CD14-positive monocyte (primary cell): ENCODE data around the gene NKD2. TPM values are rescaled to one million over a fixed set of nuclear protein-coding genes. Genes with fewer than 3 reads are reported as not detected.

Experiments used
- DNase-seq, 3 donors: peaks; one replicate each; pipeline ENCODE4 v3.0.0-alpha.2; 2011 to 2022
- H2AFZ ChIP-seq: 2 replicates; pipeline ENCODE4 v1.6.0; 2012; ENCODE audit warnings: mild to moderate bottlenecking, low read depth, low read length, inconsistent platforms; ENCODE audit not compliant: insufficient read depth, poor library complexity, severe bottlenecking
- H3K27ac ChIP-seq, 2 donors: 1 replicate in 1 of 2; 2 replicates in 1 of 2; pipeline ENCODE4 v1.5.1; 2012 to 2013; ENCODE audit warnings: low read length in 2 of 2, control low read depth in 1 of 2, inconsistent platforms in 1 of 2, low read depth in 1 of 2, mild to moderate bottlenecking in 1 of 2
- H3K27me3 ChIP-seq, 2 donors: one replicate each; pipeline versions ENCODE4 v1.6.0 to v1.6.1; 2011 to 2013; ENCODE audit warnings: low read length in 2 of 2; ENCODE audit not compliant: control insufficient read depth in 2 of 2, insufficient read depth in 2 of 2
- H3K36me3 ChIP-seq, 2 donors: replicated peaks in 1 of 2; 1 replicate in 1 of 2; 2 replicates in 1 of 2; pipeline versions ENCODE4 v1.5.1 to v1.6.1; 2012 to 2013; ENCODE audit warnings: low read length in 2 of 2, control low read depth in 1 of 2, inconsistent platforms in 1 of 2, mild to moderate bottlenecking in 1 of 2; ENCODE audit not compliant: insufficient read depth in 2 of 2, control insufficient read depth in 1 of 2
- H3K4me1 ChIP-seq, 2 donors: 1 replicate in 1 of 2; 2 replicates in 1 of 2; pipeline versions ENCODE4 v1.5.1 to v1.6.1; 2012 to 2013; ENCODE audit warnings: low read length in 2 of 2, control low read depth in 1 of 2, inconsistent platforms in 1 of 2, mild to moderate bottlenecking in 1 of 2, moderate library complexity in 1 of 2; ENCODE audit not compliant: insufficient read depth in 2 of 2, control insufficient read depth in 1 of 2
- H3K4me2 ChIP-seq: replicated peaks from 2 replicates; pipeline ENCODE3; 2012; ENCODE audit warnings: low read length, moderate library complexity, mild to moderate bottlenecking; ENCODE audit not compliant: poor library complexity, severe bottlenecking; ENCODE audit errors: extremely low read depth
- H3K4me3 ChIP-seq, 3 experiments: fragments of 200-600 bp in 1 of 3; sonication (generic) in 1 of 3; replicated peaks in 1 of 3; 1 replicate in 2 of 3; 2 replicates in 1 of 3; pipeline ENCODE4 v1.5.1; 2011 to 2013; ENCODE audit warnings: low read length in 3 of 3, mild to moderate bottlenecking in 3 of 3, control low read depth in 2 of 3, low read depth in 2 of 3, inconsistent platforms in 1 of 3, moderate library complexity in 1 of 3
- H3K79me2 ChIP-seq: 2 replicates; pipeline ENCODE4 v1.6.0; 2012; ENCODE audit warnings: mild to moderate bottlenecking, control low read depth, inconsistent platforms, low read length, moderate library complexity; ENCODE audit not compliant: insufficient read depth
- H3K9ac ChIP-seq: 2 replicates; pipeline ENCODE4 v1.6.0; 2017; ENCODE audit warnings: low read length, mild to moderate bottlenecking; ENCODE audit not compliant: insufficient read depth, poor library complexity, severe bottlenecking
- H3K9me3 ChIP-seq, 2 donors: replicated peaks in 1 of 2; 1 replicate in 1 of 2; 2 replicates in 1 of 2; pipeline versions ENCODE4 v1.5.1 to v1.6.1; 2012 to 2013; ENCODE audit warnings: low read length in 2 of 2, control low read depth in 1 of 2; ENCODE audit not compliant: control insufficient read depth in 1 of 2, insufficient read depth in 1 of 2
- H4K20me1 ChIP-seq: 2 replicates; pipeline ENCODE4 v1.6.0; 2012; ENCODE audit warnings: mild to moderate bottlenecking, low read length, control low read depth, moderate library complexity; ENCODE audit not compliant: insufficient read depth
- H3K27ac Mint-ChIP-seq, 7 donors: one replicate each; pipeline ENCODE4 v1.8.0; 2020; ENCODE audit warnings: mild to moderate bottlenecking in 7 of 7, mixed read lengths in 7 of 7, moderate library complexity in 6 of 7, inconsistent platforms in 2 of 7
- H3K27me3 Mint-ChIP-seq, 3 donors: one replicate each; pipeline ENCODE4 v1.8.0; 2021 to 2022; ENCODE audit warnings: low read depth in 3 of 3, mild to moderate bottlenecking in 3 of 3, mixed read lengths in 3 of 3, moderate library complexity in 3 of 3, inconsistent platforms in 1 of 3
- H3K36me3 Mint-ChIP-seq, 2 donors: one replicate each; pipeline ENCODE4 v1.8.0; 2020; ENCODE audit warnings: mixed read lengths in 2 of 2, inconsistent platforms in 1 of 2, mild to moderate bottlenecking in 1 of 2
- H3K4me1 Mint-ChIP-seq: one replicate; pipeline ENCODE4 v1.8.0; 2020; ENCODE audit warnings: mild to moderate bottlenecking, mixed read lengths
- H3K4me3 Mint-ChIP-seq, 2 donors: one replicate each; pipeline ENCODE4 v1.8.0; 2020; ENCODE audit warnings: mild to moderate bottlenecking in 2 of 2, mixed read lengths in 2 of 2, moderate library complexity in 1 of 2
- H3K9me3 Mint-ChIP-seq, 7 donors: one replicate each; pipeline ENCODE4 v1.8.0; 2020 to 2022; ENCODE audit warnings: mixed read lengths in 7 of 7, mild to moderate bottlenecking in 6 of 7, moderate library complexity in 6 of 7, inconsistent platforms in 2 of 7
- WGBS: methylation state at CpG from one replicate; pipeline ENCODE4 v1.1.5; 2013; ENCODE audit warnings: missing lambda C conversion rate; ENCODE audit not compliant: insufficient coverage; 5-methylcytosine and 5-hydroxymethylcytosine counted together
- intact Hi-C, 2 donors: fragments of 100-400 bp; cut with micrococcal nuclease; formaldehyde crosslinking; loops; one replicate each; pipeline versions ENCODE4 v1.15.0 to v1.15.1; 2023
- polyA plus RNA-seq, 3 donors: library from polyadenylated mRNA; depleted of rRNA in 1 of 3; unstranded in 2 of 3; stranded (reverse) in 1 of 3; fragments of 300-500 nt in 2 of 3; fragments of >200 nt in 1 of 3; fragmentation: Illumina TruSeq in 2 of 3; gene quantifications; 1 replicate in 2 of 3; 2 replicates in 1 of 3; pipeline ENCODE4 v1.2.3, GENCODE V29; 2012 to 2021
- TF ChIP-seq, protein P1 (sequence below): fragments of 200-600 bp; IDR thresholded peaks from one replicate; pipeline ENCODE4 v1.8.0; 2022; ENCODE audit warnings: antibody characterized with exemption, mild to moderate bottlenecking

Gene NKD2
- polyA plus RNA-seq, 3 donors: not detected

DNA sequence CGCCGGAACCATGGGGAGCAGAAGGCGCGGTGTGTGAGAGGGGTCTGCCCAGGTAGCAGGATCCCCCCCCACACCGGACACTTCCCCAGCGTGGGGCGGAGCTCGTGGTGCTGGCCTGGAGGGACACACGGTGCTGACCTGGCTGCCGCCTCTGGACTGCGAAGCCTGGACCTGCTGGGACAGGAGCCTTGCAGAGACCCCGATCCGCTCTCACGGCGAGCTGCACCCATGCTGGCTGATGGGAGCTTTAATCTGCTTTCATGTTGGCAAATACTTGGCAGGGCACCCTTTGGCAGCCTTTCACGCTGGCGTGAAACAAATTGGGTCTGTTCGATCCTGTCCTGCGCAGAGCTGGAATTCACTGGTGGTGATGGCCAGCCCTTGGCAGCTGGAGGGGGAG, 7.4 kb downstream of the NKD2 start:
- H3K4me2 ChIP-seq: no peak overlapping the region
- peaks cover 0 to 4% (median 0%) of the 10 kb centered on the region in 7 donors for H3K9me3 Mint-ChIP-seq
- no peak overlapping the region for H3K27ac ChIP-seq
- H3K27me3 ChIP-seq: peaks cover 0 to 4% of the 10 kb centered on the region in 2 donors
- no peaks in the 10 kb centered on the region for H3K4me1 Mint-ChIP-seq
- no peaks in the 10 kb centered on the region for H3K79me2 ChIP-seq
- no peaks in the 10 kb centered on the region for H4K20me1 ChIP-seq
- H3K4me1 ChIP-seq: no peaks in the 10 kb centered on the region
- H3K4me3 Mint-ChIP-seq: no peak overlapping the region
- 95% methylated on average over 19 of the region's 19 CpGs for WGBS
- H3K4me3 ChIP-seq: no peak overlapping the region
- H3K9me3 ChIP-seq: no peaks in the 10 kb centered on the region
- no peaks in the 10 kb centered on the region for H3K36me3 ChIP-seq
- TF ChIP-seq, protein P1, sequence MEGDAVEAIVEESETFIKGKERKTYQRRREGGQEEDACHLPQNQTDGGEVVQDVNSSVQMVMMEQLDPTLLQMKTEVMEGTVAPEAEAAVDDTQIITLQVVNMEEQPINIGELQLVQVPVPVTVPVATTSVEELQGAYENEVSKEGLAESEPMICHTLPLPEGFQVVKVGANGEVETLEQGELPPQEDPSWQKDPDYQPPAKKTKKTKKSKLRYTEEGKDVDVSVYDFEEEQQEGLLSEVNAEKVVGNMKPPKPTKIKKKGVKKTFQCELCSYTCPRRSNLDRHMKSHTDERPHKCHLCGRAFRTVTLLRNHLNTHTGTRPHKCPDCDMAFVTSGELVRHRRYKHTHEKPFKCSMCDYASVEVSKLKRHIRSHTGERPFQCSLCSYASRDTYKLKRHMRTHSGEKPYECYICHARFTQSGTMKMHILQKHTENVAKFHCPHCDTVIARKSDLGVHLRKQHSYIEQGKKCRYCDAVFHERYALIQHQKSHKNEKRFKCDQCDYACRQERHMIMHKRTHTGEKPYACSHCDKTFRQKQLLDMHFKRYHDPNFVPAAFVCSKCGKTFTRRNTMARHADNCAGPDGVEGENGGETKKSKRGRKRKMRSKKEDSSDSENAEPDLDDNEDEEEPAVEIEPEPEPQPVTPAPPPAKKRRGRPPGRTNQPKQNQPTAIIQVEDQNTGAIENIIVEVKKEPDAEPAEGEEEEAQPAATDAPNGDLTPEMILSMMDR: no peak
- no peak overlapping the region for H3K9ac ChIP-seq
- H3K36me3 Mint-ChIP-seq: no peaks in the 10 kb centered on the region
- H2AFZ ChIP-seq: no peak overlapping the region
- DNase-seq: no peak
- peaks cover 6 to 13% (median 11%) of the 10 kb centered on the region in 3 donors for H3K27me3 Mint-ChIP-seq
- intact Hi-C loops: no loop called here
- no peak overlapping the region for H3K27ac Mint-ChIP-seq

GRCh38 chr5:1016476-1016875, 7.9 kb downstream of the NKD2 start:
- H3K4me3 ChIP-seq: no peak overlapping the region
- no peaks in the 10 kb centered on the region for H3K9me3 ChIP-seq
- H3K4me3 Mint-ChIP-seq: no peak overlapping the region
- H3K4me1 Mint-ChIP-seq: no peaks in the 10 kb centered on the region
- no peaks in the 10 kb centered on the region for H3K9me3 Mint-ChIP-seq
- no peak overlapping the region for H2AFZ ChIP-seq
- H3K27me3 ChIP-seq: no peaks in the 10 kb centered on the region
- H3K36me3 ChIP-seq: no peaks in the 10 kb centered on the region
- no peaks in the 10 kb centered on the region for H4K20me1 ChIP-seq
- H3K27me3 Mint-ChIP-seq: peaks cover 3 to 11% (median 7%) of the 10 kb centered on the region in 3 donors
- DNase-seq: no peak
- H3K9ac ChIP-seq: no peak overlapping the region
- H3K27ac Mint-ChIP-seq: no peak overlapping the region
- H3K79me2 ChIP-seq: no peaks in the 10 kb centered on the region
- H3K4me1 ChIP-seq: no peaks in the 10 kb centered on the region
- H3K4me2 ChIP-seq: no peak overlapping the region
- WGBS: 91% methylated on average over 13 of the region's 16 CpGs
- H3K27ac ChIP-seq: no peak overlapping the region
- TF ChIP-seq, protein P1: no peak
- intact Hi-C loops: no loop called here
- no peaks in the 10 kb centered on the region for H3K36me3 Mint-ChIP-seq
